Gastrocnemius medialis (tissue), 4 donors: ENCODE results near the gene THSD8. TPM values are rescaled to one million over a fixed set of nuclear protein-coding genes. Genes with fewer than 3 reads are reported as not detected.
A peak's percentile ranks its signal among the peaks of the same experiment; 100 is the strongest.

Experiments used
- ATAC-seq, 2 donors: fragments of 150-250 bp; one replicate each; pipeline ENCODE4 v1.9.1; 2016
- DNase-seq, 2 donors: peaks; one replicate each; pipeline ENCODE4 v3.0.0-alpha.2; 2019
- H3K27ac ChIP-seq, 4 donors: fragments of 200-600 bp; sonication (generic); 1 replicate in 1 of 4; 2 replicates in 3 of 4; pipeline ENCODE4 v1.5.1; 2016 to 2018; ENCODE audit warnings: mild to moderate bottlenecking in 2 of 4, moderate library complexity in 1 of 4
- H3K27me3 ChIP-seq, 3 donors: fragments of 200-600 bp; sonication (generic) in 2 of 3; 1 replicate in 1 of 3; 2 replicates in 2 of 3; pipeline versions ENCODE4 v1.5.1 to v1.6.0; 2016 to 2019; ENCODE audit warnings: mild to moderate bottlenecking in 1 of 3, moderate library complexity in 1 of 3
- H3K36me3 ChIP-seq, 2 donors: fragments of 200-600 bp; sonication (generic) in 1 of 2; one replicate each; pipeline ENCODE4 v1.5.1; 2017 to 2018
- H3K4me1 ChIP-seq, 2 donors: fragments of 200-600 bp; sonication (generic) in 1 of 2; one replicate each; pipeline ENCODE4 v1.5.1; 2016 to 2017; ENCODE audit warnings: mild to moderate bottlenecking in 2 of 2
- H3K4me3 ChIP-seq, 4 donors: fragments of 200-600 bp; sonication (generic) in 3 of 4; 1 replicate in 1 of 4; 2 replicates in 3 of 4; pipeline ENCODE4 v1.5.1; 2016 to 2019; ENCODE audit warnings: mild to moderate bottlenecking in 2 of 4
- H3K9me3 ChIP-seq, 3 donors: fragments of 200-600 bp; sonication (generic) in 2 of 3; 1 replicate in 1 of 3; 2 replicates in 2 of 3; pipeline ENCODE4 v1.5.1; 2016 to 2019
- POLR2A ChIP-seq, 2 donors: fragments of 450-650 bp; IDR thresholded peaks; one replicate each; pipeline ENCODE4 v1.6.1; 2017; ENCODE audit warnings: antibody characterized with exemption in 2 of 2, mild to moderate bottlenecking in 2 of 2, moderate library complexity in 2 of 2
- in situ Hi-C, 4 donors: fragments of 200-750 bp; cut with MboI; loops; one replicate each; pipeline versions ENCODE4 v1.15.0 to v1.8.0; 2017; ENCODE audit warnings: low sequenced_read_pairs in 4 of 4
- intact Hi-C: fragments of 100-400 bp; cut with DNase I; formaldehyde crosslinking; loops from one replicate; pipeline ENCODE4 v1.15.1; 2023; ENCODE audit warnings: low total_unique reads
- total RNA-seq, 4 donors: library from RNA; depleted of rRNA; stranded (reverse); fragments of >200 nt; gene quantifications; one replicate each; pipeline versions ENCODE4 v1.1.0 to v1.2.3, GENCODE V29; 2016
- TF ChIP-seq, protein P1 (sequence below), 5 experiments: fragments of 450-650 bp in 3 of 5; fragments of 200-600 bp in 2 of 5; sonication (generic) in 2 of 5; IDR thresholded peaks in 4 of 5; conservative IDR thresholded peaks in 1 of 5; 1 replicate in 4 of 5; 2 replicates in 1 of 5; pipeline ENCODE4 v1.5.1; 2016 to 2019; ENCODE audit warnings: antibody characterized with exemption in 5 of 5, mild to moderate bottlenecking in 3 of 5, moderate library complexity in 3 of 5

THSD8 gene
- total RNA-seq, 4 donors from 2014 or later, result not detected

DNA sequence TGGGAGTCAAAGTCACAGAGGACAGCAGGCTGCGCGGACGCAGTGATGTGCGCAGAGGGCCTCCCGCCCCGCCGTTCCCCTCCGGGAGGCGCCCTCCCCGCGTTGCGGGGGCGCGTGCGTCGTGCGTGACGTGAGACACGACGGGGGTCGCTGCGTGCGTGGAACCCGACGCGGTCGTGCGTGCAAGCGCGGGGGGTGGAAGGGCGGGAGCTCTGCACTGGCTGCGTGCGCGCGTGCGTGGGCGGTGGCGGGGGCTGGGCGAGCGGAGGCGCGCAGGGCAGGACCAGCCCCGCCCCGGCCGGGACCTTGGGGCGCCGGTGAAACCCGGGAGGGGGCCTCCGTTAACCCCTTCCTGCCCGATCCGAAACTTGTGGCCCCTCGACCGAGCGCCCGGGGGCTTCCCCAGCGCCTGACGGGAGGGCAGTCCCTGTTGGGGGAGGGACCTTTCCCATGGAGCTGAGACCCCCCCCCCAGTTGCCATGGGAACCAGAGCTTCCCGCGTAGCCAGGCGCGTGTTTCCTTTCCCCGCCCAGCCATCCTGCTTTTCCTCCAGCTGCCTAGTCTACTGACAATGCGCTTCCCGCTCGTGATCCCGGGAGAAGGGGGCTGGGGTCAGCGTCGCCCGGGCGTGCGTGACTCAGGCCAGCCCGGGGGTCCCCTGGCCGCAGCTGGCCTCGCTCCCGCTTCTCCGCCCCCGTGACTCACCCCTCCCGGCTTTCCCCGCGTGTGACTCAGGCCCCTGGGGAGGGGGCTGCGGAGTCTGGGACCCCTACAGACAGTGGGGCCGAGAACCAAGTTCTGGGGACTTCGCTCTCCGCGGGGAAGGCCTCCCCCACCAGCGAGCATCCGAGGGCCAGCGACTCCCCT, 19.2 kb upstream of the THSD8 start:
- peaks cover 37 to 61% of the 10 kb centered on the region in 2 donors for H3K4me1 ChIP-seq
- in situ Hi-C loops (no loop called here), intact Hi-C loops (no loop called here)
- no peaks in the 10 kb centered on the region for H3K36me3 ChIP-seq
- peak overlapping the region; percentile 52 to 65 (median 56) for H3K4me3 ChIP-seq
- H3K27me3 ChIP-seq, result no peaks in the 10 kb centered on the region
- no peaks in the 10 kb centered on the region for H3K9me3 ChIP-seq
- peak; percentile 60 to 74 for DNase-seq
- peak; percentile 16 to 34 for ATAC-seq
- H3K27ac ChIP-seq, result peak overlapping the region; percentile 99 to 100 (median 100)
- TF ChIP-seq POLR2A (IDR thresholded peaks at IDR 0.05), result peak; percentile 29 to 32
- TF ChIP-seq, protein P1, sequence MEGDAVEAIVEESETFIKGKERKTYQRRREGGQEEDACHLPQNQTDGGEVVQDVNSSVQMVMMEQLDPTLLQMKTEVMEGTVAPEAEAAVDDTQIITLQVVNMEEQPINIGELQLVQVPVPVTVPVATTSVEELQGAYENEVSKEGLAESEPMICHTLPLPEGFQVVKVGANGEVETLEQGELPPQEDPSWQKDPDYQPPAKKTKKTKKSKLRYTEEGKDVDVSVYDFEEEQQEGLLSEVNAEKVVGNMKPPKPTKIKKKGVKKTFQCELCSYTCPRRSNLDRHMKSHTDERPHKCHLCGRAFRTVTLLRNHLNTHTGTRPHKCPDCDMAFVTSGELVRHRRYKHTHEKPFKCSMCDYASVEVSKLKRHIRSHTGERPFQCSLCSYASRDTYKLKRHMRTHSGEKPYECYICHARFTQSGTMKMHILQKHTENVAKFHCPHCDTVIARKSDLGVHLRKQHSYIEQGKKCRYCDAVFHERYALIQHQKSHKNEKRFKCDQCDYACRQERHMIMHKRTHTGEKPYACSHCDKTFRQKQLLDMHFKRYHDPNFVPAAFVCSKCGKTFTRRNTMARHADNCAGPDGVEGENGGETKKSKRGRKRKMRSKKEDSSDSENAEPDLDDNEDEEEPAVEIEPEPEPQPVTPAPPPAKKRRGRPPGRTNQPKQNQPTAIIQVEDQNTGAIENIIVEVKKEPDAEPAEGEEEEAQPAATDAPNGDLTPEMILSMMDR (IDR thresholded peaks at IDR 0.05 in 4 of 5, conservative IDR thresholded peaks at IDR 0.05 in 1 of 5), result no peak

DNA sequence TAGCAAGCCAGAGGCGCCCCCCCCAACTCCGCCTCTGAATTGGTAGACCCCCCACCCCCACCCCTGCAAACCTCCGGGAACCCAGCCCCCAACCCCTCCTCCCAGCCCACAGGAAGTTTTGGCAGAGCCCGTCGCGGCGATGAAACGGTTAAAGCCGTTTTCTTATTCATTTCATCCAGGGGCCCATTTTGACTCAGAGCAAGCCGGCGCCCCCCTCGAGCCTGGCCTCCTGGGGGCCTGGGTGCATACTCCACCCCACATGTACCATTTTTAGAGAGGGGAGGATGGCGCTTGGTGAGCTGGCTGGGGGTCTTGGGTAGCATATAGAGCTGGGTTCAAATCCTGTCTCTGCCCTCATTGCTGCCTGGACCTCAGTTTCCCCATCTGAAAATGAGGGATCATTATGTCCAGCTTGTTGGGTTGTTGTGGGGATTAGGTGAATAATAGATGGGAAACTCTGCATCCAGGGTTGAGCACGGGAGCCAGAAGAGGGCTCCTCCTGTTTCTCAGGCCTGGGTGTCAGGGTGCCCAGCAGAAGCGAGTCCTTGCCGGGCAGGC, 18.5 kb upstream of the THSD8 start:
- ATAC-seq (no peak), DNase-seq (no peak)
- Histone ChIP-seq H3K36me3 (no peaks in the 10 kb centered on the region), H3K4me3 (peak overlapping the region; percentile 52 to 65 (median 56)), H3K27ac (peak overlapping the region; percentile 99 to 100 (median 100)), H3K4me1 (peaks cover 43 to 61% of the 10 kb centered on the region in 2 donors), H3K27me3 (no peaks in the 10 kb centered on the region), H3K9me3 (no peaks in the 10 kb centered on the region)
- intact Hi-C loops (no loop called here), in situ Hi-C loops (no loop called here)
- no peak for TF ChIP-seq POLR2A (IDR thresholded peaks at IDR 0.05)
- TF ChIP-seq, protein P1 (IDR thresholded peaks at IDR 0.05 in 4 of 5, conservative IDR thresholded peaks at IDR 0.05 in 1 of 5), result no peak

DNA sequence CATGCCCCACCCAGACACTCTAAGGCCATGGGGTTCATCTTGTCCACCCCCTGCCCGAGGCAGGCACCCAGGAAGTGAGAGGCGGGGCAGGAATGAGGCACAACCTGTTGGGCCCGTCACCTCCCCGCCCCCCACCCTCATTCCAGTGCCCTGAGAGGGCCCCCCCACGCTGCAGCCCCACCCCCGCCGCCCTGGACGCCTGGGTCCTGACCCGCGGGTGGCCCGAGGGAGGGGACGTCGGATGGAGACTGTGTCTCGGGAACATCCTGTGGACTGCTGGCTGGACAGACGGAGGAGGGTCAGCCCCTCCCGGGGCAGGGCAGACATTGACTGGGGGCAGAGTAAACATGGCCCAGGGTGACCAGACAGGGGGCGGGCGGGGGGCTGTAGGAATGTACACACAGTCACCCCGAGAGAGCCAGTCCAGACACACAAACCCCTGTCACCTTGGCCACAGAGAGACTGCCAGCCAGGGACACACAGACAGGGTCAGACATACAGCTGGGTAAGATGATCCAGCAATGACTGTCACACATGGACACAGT, 17.9 kb upstream of the THSD8 start:
- H3K27ac ChIP-seq, result peak overlapping the region; percentile 99 to 100 (median 100)
- ATAC-seq, result no peak
- intact Hi-C loops, result no loop called here
- TF ChIP-seq, protein P1 (IDR thresholded peaks at IDR 0.05 in 4 of 5, conservative IDR thresholded peaks at IDR 0.05 in 1 of 5), result no peak
- TF ChIP-seq POLR2A (IDR thresholded peaks at IDR 0.05), result no peak
- DNase-seq, result peak in 1 of 2 donors; percentile 40
- in situ Hi-C loops, result no loop called here
- no peaks in the 10 kb centered on the region for H3K9me3 ChIP-seq
- no peaks in the 10 kb centered on the region for H3K36me3 ChIP-seq
- H3K27me3 ChIP-seq, result no peaks in the 10 kb centered on the region
- no peak overlapping the region for H3K4me3 ChIP-seq
- peaks cover 43 to 61% of the 10 kb centered on the region in 2 donors for H3K4me1 ChIP-seq

DNA sequence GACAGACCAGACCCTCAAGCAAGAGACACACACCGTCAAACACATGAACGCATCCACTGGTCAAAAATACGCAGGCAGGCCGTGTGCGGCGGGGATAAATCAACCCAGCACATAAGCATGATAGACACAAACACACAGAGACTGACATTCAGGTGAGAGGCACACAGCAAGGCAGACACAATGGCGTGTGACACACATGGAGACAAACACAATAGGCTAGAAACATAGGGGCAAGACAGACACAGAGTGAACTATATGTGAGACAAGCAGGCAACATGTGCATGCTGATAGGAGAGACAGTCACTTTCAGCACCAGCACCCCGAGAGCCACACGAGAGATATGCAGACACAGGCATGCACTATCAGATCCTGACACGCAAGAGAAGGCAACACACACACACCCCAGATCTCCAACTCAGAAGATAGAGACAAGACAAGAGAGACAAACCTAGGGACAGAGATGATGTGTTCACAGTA, 17.4 kb upstream of the THSD8 start:
- peaks cover 43 to 61% of the 10 kb centered on the region in 2 donors for H3K4me1 ChIP-seq

More for the DNA sequence above, 17.4 kb upstream of the THSD8 start:
- H3K9me3 ChIP-seq, result no peaks in the 10 kb centered on the region
- no peak for TF ChIP-seq POLR2A (IDR thresholded peaks at IDR 0.05)
- TF ChIP-seq, protein P1 (IDR thresholded peaks at IDR 0.05 in 4 of 5, conservative IDR thresholded peaks at IDR 0.05 in 1 of 5), result no peak
- no peak for DNase-seq
- H3K27me3 ChIP-seq, result no peaks in the 10 kb centered on the region
- no peak for ATAC-seq
- in situ Hi-C loops, result no loop called here
- no peak overlapping the region for H3K4me3 ChIP-seq
- no peaks in the 10 kb centered on the region for H3K36me3 ChIP-seq
- H3K27ac ChIP-seq, result peak overlapping the region; percentile 99 to 100 (median 100)
- intact Hi-C loops, result no loop called here
